ENCODE data around the gene NPIPB8.
"Not testable (repeated sequence)": the region's sequence is repeated elsewhere in the genome, so short reads cannot be mapped to it uniquely, and the experiment has no call there.

NPIPB8 gene

DNA sequence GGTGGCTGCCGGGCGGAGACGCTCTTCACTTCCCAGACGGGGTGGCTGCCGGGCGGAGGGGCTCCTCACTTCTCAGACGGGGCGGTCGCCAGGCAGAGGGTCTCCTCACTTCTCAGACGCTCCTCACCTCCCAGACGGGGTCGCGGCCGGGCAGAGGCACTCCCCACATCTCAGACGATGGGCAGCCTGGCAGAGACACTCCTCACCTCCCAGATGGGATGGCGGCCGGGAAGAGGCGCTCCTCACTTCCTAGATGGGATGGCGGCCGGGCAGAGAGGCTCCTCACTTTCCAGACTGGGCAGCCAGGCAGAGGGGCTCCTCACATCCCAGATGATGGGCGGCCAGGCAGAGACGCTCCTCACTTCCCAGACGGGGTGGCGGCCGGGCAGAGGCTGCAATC, 28.4 kb downstream of the NPIPB8 start:
- H3K23ac ChIP-seq (ENCODE audit: low read length), result not testable (repeated sequence)

DNA sequence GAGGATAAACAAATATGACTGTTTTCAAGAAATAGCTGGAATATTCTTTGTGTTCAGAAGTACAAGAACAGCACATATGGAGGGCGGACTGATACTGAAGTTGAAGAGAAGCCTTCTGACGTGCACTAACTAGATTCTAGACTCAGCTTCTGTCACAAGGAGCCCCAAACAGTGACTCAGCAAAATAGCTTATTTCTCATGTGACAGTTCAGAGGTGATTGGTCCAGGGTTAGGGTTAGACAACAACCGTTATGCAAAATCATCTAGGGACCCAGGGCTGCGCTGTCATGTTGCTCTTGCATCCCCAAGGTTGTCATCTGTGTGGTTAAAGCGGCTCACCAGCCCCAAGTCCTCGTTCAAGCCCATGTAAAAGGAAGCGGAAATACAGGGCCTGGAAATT, 29.6 kb downstream of the NPIPB8 start:
- not testable (repeated sequence) for H2BK120ac ChIP-seq (ENCODE audit: insufficient read depth, low read length, poor library complexity); H3K14ac ChIP-seq (ENCODE audit: low read length); H3K18ac ChIP-seq (ENCODE audit: low read length); H2AFZ ChIP-seq (ENCODE audit: insufficient read depth, low read length, poor library complexity); H4K8ac ChIP-seq (ENCODE audit: low read depth, low read length); H2BK5ac ChIP-seq (ENCODE audit: low read depth, low read length, poor library complexity); H3K9me3 ChIP-seq (ENCODE audit: insufficient read depth, low read depth, low read length); H3K36me3 ChIP-seq (ENCODE audit: control insufficient read depth in 1 of 2, insufficient read depth in 2 of 2, low read length in 2 of 2); H3K4ac ChIP-seq (ENCODE audit: low read depth, low read length); H2AK5ac ChIP-seq (ENCODE audit: low read length); H3K4me2 ChIP-seq (ENCODE audit: low read length); H3K27me3 ChIP-seq (ENCODE audit: insufficient read depth, low read length); H3K4me3 ChIP-seq (ENCODE audit: low read depth, low read length); DNase-seq; H3K79me1 ChIP-seq (ENCODE audit: low read length); H4K91ac ChIP-seq (ENCODE audit: low read depth, low read length); H3K9ac ChIP-seq (ENCODE audit: low read length); H3K23ac ChIP-seq (ENCODE audit: low read length); H3K4me1 ChIP-seq (ENCODE audit: control insufficient read depth in 1 of 2, insufficient read depth in 2 of 2, low read length in 2 of 2); H3K27ac ChIP-seq (ENCODE audit: low read depth, low read length); H4K12ac ChIP-seq (ENCODE audit: low read depth, low read length); H3K79me2 ChIP-seq (ENCODE audit: control insufficient read depth, insufficient read depth, low read length, poor library complexity); H2BK12ac ChIP-seq (ENCODE audit: low read length)
- WGBS (ENCODE audit: extremely low coverage, insufficient coverage, insufficient read length), result no CpG with 5 or more reads among the region's 7 CpGs

More for the DNA sequence above, 28.4 kb downstream of the NPIPB8 start:
- H2BK12ac ChIP-seq (ENCODE audit: low read length); H3K18ac ChIP-seq (ENCODE audit: low read length); H3K79me2 ChIP-seq (ENCODE audit: control insufficient read depth, insufficient read depth, low read length, poor library complexity); H2AK5ac ChIP-seq (ENCODE audit: low read length); H3K9me3 ChIP-seq (ENCODE audit: insufficient read depth, low read depth, low read length); H3K4me2 ChIP-seq (ENCODE audit: low read length); H3K27ac ChIP-seq (ENCODE audit: low read depth, low read length); H4K8ac ChIP-seq (ENCODE audit: low read depth, low read length); H3K36me3 ChIP-seq (ENCODE audit: control insufficient read depth in 1 of 2, insufficient read depth in 2 of 2, low read length in 2 of 2); H4K91ac ChIP-seq (ENCODE audit: low read depth, low read length); H3K4me1 ChIP-seq (ENCODE audit: control insufficient read depth in 1 of 2, insufficient read depth in 2 of 2, low read length in 2 of 2); H3K14ac ChIP-seq (ENCODE audit: low read length); H2AFZ ChIP-seq (ENCODE audit: insufficient read depth, low read length, poor library complexity); H4K12ac ChIP-seq (ENCODE audit: low read depth, low read length); DNase-seq; H2BK120ac ChIP-seq (ENCODE audit: insufficient read depth, low read length, poor library complexity); H3K27me3 ChIP-seq (ENCODE audit: insufficient read depth, low read length); H3K4ac ChIP-seq (ENCODE audit: low read depth, low read length); H2BK5ac ChIP-seq (ENCODE audit: low read depth, low read length, poor library complexity); H3K4me3 ChIP-seq (ENCODE audit: low read depth, low read length); H3K9ac ChIP-seq (ENCODE audit: low read length); H3K79me1 ChIP-seq (ENCODE audit: low read length): not testable (repeated sequence)
- no CpG with 5 or more reads among the region's 25 CpGs for WGBS (ENCODE audit: extremely low coverage, insufficient coverage, insufficient read length)

DNA sequence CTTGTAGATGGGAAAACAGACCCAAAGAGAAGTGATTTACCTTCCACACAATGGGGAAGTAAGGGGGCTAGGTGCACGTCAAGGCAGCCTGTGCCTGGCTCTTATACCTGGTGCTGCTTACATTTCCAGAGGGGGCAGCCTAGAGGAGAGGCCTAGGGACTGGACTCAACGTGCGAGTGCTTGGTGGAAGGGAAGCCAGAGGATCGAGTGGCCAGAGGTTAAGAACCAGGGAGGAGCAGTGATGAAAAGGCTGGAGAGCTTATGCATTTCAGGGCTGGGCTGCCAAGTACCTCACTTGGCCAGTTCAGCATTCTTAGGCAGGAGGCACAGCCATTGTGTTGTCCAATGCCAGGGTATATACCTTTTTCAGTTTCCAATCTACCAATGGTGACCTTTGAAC, 30.3 kb downstream of the NPIPB8 start:
- H3K4me2 ChIP-seq (ENCODE audit: low read length); H3K79me1 ChIP-seq (ENCODE audit: low read length); H4K91ac ChIP-seq (ENCODE audit: low read depth, low read length); H3K9ac ChIP-seq (ENCODE audit: low read length); H2BK5ac ChIP-seq (ENCODE audit: low read depth, low read length, poor library complexity); H4K8ac ChIP-seq (ENCODE audit: low read depth, low read length); H3K18ac ChIP-seq (ENCODE audit: low read length); H3K27me3 ChIP-seq (ENCODE audit: insufficient read depth, low read length); H3K4ac ChIP-seq (ENCODE audit: low read depth, low read length); H3K79me2 ChIP-seq (ENCODE audit: control insufficient read depth, insufficient read depth, low read length, poor library complexity); H4K12ac ChIP-seq (ENCODE audit: low read depth, low read length); H3K4me3 ChIP-seq (ENCODE audit: low read depth, low read length); H3K36me3 ChIP-seq (ENCODE audit: control insufficient read depth in 1 of 2, insufficient read depth in 2 of 2, low read length in 2 of 2); H3K4me1 ChIP-seq (ENCODE audit: control insufficient read depth in 1 of 2, insufficient read depth in 2 of 2, low read length in 2 of 2); H2BK12ac ChIP-seq (ENCODE audit: low read length); H2AFZ ChIP-seq (ENCODE audit: insufficient read depth, low read length, poor library complexity); DNase-seq; H3K14ac ChIP-seq (ENCODE audit: low read length); H3K27ac ChIP-seq (ENCODE audit: low read depth, low read length); H2AK5ac ChIP-seq (ENCODE audit: low read length); H3K9me3 ChIP-seq (ENCODE audit: insufficient read depth, low read depth, low read length); H3K23ac ChIP-seq (ENCODE audit: low read length); H2BK120ac ChIP-seq (ENCODE audit: insufficient read depth, low read length, poor library complexity): not testable (repeated sequence)
- no CpG with 5 or more reads among the region's 4 CpGs for WGBS (ENCODE audit: extremely low coverage, insufficient coverage, insufficient read length)

DNA sequence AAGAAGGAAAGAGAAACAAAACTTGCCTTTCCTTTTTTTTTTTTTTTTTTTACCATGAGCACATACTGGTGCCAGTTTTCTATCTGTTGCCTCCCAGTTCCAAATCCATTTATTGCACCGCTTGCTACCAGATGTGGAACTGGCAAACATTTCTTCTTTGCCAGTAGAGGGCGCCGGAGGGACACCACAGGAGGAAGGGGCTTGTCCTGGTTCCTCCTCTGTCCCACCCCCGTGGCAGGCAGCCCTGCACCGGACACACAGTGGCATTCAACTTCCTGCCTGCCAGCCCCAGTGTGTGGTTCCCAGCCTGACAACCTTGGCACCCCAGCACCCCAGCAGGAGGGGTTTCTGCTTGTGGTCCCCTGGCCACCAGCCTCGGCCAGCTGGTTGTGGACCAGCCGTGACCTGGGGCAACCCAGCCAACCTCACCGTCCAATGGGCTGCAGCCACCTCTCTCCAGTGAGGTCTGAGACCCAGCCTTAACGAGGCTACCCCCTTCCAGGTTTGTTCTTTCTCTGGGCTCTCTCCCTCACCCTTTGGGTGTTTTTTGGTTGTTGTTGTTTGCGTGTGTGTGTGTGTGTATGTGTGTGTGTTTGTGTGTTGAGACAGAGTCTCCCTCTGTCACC, 50.6 kb downstream of the NPIPB8 start:
- not testable (repeated sequence) for H3K4me1 ChIP-seq (ENCODE audit: control insufficient read depth in 1 of 2, insufficient read depth in 2 of 2, low read length in 2 of 2); H3K36me3 ChIP-seq (ENCODE audit: control insufficient read depth in 1 of 2, insufficient read depth in 2 of 2, low read length in 2 of 2); H2AK5ac ChIP-seq (ENCODE audit: low read length); H3K27ac ChIP-seq (ENCODE audit: low read depth, low read length); DNase-seq; H3K18ac ChIP-seq (ENCODE audit: low read length); H3K4me2 ChIP-seq (ENCODE audit: low read length); H2AFZ ChIP-seq (ENCODE audit: insufficient read depth, low read length, poor library complexity); H4K8ac ChIP-seq (ENCODE audit: low read depth, low read length); H3K79me2 ChIP-seq (ENCODE audit: control insufficient read depth, insufficient read depth, low read length, poor library complexity); H2BK5ac ChIP-seq (ENCODE audit: low read depth, low read length, poor library complexity); H2BK120ac ChIP-seq (ENCODE audit: insufficient read depth, low read length, poor library complexity); H3K27me3 ChIP-seq (ENCODE audit: insufficient read depth, low read length); H3K79me1 ChIP-seq (ENCODE audit: low read length); H3K4ac ChIP-seq (ENCODE audit: low read depth, low read length); H4K12ac ChIP-seq (ENCODE audit: low read depth, low read length); H3K9me3 ChIP-seq (ENCODE audit: insufficient read depth, low read depth, low read length); H3K14ac ChIP-seq (ENCODE audit: low read length); H3K4me3 ChIP-seq (ENCODE audit: low read depth, low read length); H2BK12ac ChIP-seq (ENCODE audit: low read length); H3K23ac ChIP-seq (ENCODE audit: low read length); H3K9ac ChIP-seq (ENCODE audit: low read length); H4K91ac ChIP-seq (ENCODE audit: low read depth, low read length)
- no CpG with 5 or more reads among the region's 10 CpGs for WGBS (ENCODE audit: extremely low coverage, insufficient coverage, insufficient read length)

Measured in trophoblast cell (in vitro differentiated cells and primary cell).